ENCODE results near the gene CMPK2.
A peak's percentile ranks its signal among the peaks of the same experiment; 100 is the strongest.
"Not testable (repeated sequence)": the region's sequence is repeated elsewhere in the genome, so short reads cannot be mapped to it uniquely, and the experiment has no call there.

Gene CMPK2

DNA sequence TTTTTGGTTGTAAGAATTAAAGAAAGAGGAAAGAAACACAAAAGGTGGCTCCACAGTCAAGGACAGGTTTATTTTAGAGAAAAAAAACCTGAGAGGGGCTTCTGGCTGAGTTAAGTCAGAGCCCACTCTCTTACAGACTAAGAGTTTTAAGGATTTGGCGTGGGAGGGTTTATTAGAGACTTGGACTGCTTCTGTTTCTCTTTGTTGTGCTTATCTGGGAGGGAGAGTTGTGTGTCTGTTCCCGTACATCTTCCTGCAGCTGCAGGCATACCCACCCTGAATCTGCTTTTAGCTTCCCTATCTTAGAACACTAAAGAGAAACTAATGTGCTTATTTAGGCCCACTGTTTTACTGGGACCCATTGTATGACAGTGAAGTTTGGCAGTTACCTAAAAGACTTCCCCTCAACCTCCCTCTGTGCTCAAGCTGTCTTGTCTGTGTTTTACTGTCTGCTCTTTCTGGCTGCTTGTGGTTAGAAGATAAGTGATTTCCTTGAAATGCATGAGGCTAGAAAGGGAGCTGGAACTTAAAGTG lies 14.6 kb upstream of the CMPK2 start:
- DNase-seq, result peak; percentile 97

DNA sequence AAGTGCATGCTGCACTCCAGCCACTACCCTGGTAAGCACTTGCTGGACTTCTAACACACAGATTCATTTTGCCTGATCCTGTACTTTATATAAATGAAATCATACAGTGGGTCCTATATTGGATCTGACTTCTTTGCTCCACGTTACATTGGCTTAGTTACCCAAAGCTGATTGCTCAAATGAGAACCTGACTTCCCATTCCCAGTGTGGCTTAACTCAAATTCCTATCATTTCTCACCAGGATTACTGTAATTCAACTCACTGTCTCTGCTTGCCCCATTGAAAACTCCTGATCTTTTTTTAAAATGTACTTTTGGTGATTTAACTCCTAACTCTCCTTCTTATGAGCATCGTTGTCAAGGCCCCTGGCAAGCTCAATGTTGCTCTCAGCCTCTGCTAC lies 13.3 kb upstream of the CMPK2 start:
- DNase-seq, result no peak

DNA sequence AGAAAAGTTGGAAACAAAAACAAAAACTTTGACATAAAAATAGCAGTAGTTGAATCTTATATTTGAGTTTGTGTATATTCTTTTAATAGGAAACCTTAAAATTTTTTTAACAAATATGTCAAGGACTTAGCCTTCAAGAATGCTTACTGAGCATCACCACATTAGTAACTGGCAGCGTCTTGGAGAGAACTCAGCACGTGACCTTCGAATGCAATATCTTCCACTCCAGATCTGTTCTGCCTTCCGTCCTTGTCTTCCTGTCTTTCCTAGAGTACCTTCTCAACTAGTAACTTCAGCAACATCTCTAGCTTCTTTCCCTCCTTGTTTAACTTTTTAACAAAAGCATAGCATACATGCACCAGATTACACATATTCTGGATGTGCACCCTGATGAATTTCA lies 12.8 kb upstream of the CMPK2 start:
- peak; percentile 72 for DNase-seq

DNA sequence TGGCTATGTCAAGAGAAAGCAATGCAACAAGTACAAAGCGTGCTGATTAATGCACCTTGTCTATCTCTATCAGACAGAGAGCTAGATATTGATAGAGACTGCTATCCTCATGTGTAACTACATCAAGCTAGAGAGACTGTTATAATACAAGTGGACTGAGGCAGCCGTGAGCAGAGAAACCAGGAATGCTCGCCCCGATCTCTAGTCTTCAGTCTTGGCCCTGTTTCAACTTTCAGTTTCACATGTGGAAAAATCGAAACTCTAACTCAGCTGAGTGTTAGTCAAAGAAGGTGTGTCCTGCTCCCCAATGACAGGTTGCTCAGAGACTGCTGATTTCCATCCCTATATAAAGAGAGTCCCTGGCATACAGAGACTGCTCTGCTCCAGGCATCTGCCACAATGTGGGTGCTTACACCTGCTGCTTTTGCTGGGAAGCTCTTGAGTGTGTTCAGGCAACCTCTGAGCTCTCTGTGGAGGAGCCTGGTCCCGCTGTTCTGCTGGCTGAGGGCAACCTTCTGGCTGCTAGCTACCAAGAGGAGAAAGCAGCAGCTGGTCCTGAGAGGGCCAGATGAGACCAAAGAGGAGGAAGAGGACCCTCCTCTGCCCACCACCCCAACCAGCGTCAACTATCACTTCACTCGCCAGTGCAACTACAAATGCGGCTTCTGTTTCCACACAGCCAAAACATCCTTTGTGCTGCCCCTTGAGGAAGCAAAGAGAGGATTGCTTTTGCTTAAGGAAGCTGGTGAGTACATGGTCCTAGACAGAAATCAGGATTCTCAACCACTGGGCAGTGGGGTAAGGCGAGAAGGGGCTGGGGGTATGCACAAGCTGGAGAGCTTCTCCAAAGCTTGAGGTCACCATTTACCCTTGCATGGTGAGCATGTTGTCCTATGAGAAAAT lies 11.9 kb upstream of the CMPK2 start, which contains the start of gene RSAD2:
Gene RSAD2 (plus strand): TSS at position 376 of the 903 bp plus-strand sequence. CDS start 24 bp downstream, at position 400.
- DNase-seq, result peak; percentile 93

DNA sequence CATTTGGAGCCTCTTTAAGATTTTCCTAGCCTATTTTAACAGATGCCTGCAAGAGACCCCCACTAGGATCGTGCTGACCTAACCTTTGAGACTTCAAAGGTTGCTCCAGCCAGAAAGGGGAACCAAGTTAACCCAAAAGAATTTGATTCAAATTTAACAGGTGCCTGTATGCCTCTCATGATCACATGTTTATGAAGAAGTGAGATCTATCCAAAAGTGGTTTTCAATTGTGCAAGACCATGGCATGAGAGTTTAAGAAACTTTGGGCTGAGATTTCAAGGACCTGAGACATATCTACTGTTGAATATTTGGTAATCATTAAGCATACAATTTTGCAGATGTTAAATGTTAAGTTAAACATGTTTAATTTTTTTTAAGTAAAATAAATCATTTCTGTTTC lies 10.6 kb upstream of the CMPK2 start:
- DNase-seq, result no peak

DNA sequence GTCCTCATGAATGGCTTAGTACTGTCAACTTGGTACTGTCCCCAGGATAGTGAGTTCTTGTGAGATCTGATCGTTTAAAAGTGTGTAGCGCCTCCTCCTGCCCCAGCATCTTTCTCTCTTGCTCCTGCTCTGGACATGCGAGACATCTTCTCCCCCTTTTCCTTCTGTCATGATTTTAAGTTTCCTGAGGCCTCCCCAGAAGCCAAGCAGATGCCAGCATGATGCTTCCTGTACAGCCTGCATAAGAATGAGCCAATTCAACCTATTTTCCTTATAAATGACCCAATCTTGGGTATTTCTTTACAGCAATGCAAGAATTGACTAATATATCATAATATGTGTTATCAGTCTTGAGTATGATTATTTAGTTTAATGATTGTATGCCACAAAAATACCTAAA lies 8.3 kb upstream of the CMPK2 start:
- no peak for DNase-seq

DNA sequence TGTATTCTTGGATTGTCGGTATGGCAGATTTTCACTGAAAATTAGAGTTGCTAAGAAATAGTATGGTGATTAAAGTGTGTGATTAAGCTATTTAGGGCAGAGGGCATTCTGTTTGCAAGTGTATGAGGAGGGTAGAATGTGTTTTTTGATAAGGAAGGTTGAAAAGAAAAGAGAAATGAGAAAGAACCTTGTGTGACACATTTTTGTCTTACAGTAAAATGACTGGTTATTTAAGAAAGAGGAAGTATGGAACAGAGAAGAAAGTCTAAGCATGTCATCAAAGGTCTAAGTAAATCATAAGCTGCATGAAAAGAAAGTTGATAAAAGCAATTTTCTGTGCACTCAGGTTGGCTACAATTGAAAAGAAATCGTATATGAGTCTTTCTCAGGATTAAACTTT lies 6.7 kb upstream of the CMPK2 start:
- DNase-seq, result peak; percentile 71

DNA sequence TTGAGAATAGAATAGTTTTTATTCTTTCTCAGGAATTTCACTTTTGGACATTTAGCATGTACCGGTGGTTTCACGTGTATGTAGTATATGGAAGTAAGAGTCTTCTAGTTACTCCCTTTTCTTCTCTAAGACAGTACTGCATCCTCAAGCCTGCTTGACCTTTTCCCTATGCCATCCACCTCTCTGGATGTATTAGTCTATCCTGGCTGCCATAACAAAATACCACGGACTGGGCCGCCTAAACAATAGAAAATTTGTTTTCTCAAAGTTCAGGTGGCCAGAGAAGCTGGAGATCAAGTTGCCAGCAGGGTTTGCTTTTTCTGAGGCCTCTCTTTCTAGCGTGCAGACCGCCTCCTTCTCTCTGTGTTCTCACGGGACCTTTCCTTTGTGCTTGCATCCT lies 1.3 kb upstream of the CMPK2 start:
- no peak for DNase-seq

DNA sequence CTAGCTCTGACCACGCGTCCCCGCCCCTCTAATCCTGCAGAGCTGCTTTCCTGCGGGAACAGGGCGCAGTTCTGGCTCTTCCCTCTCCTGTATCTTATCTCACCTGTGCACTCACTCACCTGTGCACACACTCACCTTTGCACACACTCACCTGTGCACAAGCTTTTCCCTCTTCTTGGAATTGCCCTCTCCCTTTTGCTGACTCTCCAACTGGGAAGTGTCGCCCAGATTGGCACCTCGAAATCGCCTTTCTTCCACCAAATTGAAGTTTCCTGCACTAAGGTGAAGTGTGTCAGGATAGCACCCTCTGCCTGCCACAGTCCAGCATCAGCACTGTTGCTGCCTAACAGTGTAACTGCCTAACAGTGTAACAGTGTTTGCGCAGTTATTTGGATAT lies 566 bp upstream of the CMPK2 start:
- DNase-seq, result peak; percentile 87

DNA sequence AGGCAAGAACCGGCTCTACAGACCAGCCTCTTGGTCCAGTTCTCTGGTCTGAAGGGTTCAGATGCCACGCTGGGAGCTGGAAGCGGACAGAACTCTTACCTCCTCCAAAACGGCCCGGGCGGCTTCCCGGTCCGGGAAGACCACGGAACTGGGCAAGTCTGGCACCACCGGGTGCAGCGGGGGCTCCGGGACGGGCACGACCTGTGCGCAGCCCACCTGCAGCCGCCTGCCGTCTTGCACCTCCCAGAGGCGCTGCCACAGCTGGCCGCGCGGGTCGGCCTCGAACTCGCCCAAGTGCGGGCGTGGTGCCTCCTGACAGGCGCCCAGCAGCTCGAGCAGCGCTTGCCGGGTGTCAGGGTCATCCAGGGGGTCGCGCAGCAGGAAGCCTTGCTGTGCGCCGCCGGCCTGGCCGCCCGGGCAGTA lies 773 bp downstream of the CMPK2 start:
- peak; percentile 72 for DNase-seq

DNA sequence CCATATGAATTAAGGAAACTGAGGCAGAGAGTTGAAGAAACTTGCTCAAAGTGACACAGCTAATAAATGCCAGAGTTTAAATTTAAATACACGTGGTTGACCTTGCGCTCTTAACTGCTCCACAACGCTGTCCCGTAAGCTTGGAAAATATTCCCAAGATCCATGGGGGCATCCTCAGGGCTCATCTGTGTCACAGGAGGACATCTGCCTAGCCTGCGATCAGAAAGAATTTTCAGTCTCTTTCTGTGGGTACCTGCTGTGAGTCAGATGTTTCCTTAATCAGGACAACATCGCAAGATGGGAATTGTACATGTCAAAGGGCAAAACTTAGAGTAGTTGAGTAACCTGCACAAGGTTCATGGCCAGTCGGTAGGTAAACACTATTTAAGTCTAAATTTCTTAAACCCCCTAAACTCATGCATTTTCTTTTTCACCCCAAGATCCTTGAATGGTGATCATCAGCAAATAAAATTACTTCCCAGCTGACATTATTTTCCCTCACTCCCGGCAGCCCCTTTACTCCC lies 1.4 kb downstream of the CMPK2 start:
- DNase-seq, result no peak

DNA sequence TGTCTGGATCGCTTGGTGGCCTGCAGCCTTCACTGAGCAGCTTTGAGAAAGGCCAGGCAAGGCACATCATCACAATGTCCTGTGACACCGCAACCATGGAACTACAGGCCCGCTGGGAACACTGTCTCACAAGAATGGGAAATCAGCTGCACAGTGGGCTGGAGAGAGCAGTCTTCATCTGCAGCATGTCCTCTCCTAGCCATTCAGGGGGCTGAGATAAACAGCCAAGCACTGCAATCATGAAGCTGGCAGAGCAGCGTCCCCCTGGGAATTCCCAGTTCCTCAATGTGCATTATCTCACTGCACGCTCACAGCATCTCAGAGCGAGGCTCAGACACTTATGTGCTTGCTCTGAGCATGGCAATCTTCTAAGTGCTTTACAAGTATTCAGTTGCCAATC lies 1.9 kb downstream of the CMPK2 start:
- DNase-seq, result peak; percentile 67

DNA sequence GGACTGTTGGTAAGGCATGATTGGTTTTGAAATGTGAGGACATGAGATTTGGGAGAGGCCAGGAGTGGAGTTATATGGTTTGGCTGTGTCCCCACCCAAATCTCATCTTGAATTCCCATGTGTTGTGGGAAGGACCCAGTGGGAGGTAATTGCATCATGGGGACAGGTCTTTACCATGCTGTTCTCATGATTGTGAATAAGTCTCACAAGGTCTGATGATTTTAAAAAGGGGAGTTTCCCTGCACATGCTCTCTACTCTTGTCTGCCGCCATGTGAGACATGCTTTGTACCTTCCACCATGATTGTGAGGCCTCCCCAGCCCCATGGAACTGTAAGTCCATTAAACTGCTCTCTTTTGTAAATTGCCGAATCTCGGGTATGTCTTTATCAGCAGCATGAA lies 5.4 kb downstream of the CMPK2 start:
- DNase-seq, result no peak

DNA sequence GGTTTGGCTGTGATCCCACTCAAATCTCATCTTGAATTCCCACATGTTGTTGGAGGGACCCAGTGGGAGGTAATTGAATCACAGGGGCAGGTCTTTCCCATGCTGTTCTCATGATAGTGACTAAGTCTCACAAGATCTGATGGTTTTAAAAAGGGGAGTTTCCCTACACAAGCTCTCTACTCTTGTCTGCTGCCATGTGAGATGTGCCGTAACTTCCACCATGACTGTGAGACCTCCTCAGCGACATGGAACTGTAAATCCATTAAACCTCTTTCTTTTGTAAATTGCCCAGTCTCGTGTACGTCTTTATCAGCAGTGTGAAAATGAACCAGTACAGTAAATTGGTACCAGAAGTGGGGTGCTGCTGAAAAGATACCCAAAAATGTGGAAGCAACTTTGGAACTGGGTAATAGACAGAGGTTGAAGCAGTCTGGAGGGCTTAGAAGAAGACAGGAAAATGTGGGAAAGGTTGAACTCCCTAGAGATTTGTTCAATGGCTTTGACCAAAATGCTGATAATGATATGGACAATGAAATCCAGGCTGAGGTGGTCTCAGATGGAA lies 7.2 kb downstream of the CMPK2 start:
- DNase-seq, result not testable (repeated sequence)

DNA sequence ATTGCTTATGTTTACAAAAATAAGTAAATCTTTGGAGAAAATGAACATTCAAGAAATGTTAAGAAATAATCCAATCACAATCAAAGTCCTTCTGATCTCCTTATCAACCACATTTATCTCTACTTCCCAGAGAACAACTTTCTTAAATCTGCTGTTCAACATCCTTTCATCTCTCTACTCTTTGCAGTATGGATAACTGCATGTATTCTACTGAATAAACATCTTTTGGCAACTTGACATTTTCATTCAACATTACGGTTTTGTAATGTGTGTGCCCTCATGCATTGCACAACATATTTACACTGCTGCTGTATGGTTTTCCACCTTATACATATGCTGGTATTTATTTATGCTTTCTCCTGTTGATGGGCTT lies 9.2 kb downstream of the CMPK2 start:
- DNase-seq, result no peak

DNA sequence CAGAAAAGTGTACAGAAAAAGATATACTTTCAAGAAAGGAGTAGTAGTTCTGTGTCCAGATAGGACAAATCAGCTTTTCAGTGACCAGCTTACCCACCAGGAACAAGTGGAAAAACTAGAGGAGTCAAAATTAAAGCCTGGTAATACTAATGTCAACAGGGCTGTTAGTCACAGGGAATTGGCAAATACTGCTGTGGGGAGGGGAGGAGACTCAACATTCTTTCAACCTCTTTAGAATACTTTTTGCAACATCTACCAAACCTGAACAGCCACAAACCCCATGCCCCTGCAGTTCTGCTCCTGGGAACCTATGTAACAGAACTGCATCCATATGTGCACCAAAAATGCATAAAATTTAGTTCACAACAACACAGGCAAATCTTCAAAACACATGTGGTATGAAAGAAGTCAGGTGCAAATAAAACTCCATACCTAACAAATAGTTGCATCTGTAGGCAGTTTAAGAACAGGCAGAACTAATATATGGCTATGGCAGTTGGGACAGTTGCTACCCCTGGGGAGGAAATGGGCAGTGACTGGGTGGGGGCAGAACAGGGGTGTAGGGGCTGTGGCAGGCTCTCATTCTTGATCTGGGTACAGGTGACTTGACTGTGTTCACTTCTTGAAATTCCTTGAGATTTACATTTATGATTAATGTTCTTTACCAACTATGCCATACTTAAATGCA lies 9.7 kb downstream of the CMPK2 start:
- no peak for DNase-seq

DNA sequence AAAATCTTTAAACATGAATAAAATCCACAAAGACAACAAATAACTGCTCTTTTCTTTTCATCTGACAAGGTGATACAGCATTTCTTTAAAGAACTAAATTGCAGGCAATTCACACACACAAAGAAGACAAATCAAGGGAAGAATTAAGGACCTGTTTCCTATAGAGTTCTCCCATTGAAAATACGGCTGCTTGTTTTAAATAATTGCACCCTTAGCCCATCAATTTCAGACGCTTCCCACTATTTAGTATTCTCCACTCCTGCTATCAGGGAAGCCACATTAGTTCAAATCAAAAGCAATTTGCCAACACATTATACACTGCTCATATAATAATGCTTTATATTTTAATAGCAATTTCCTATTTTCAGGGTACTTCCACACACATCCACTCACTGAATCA lies 11.3 kb downstream of the CMPK2 start:
- no peak for DNase-seq

DNA sequence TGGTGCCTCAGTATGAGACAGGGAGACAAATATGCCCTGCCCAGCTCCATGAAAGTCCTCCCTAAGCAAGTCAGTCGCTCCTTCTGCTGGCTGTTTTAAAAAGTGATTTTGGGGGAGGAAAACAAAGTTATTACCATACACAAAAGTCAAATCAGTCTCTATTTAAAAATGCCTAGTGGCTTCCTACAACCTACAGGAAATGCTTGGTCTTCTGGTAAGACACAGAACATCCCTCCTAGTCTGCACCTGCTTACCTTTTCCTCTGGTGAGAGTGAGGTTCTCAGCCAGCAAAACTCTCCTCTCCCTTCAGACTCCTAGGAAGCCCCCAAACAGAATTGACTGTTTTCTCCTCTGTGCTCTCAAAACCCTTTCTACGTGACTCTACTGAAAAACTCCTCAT lies 13.5 kb downstream of the CMPK2 start:
- DNase-seq, result no peak

DNA sequence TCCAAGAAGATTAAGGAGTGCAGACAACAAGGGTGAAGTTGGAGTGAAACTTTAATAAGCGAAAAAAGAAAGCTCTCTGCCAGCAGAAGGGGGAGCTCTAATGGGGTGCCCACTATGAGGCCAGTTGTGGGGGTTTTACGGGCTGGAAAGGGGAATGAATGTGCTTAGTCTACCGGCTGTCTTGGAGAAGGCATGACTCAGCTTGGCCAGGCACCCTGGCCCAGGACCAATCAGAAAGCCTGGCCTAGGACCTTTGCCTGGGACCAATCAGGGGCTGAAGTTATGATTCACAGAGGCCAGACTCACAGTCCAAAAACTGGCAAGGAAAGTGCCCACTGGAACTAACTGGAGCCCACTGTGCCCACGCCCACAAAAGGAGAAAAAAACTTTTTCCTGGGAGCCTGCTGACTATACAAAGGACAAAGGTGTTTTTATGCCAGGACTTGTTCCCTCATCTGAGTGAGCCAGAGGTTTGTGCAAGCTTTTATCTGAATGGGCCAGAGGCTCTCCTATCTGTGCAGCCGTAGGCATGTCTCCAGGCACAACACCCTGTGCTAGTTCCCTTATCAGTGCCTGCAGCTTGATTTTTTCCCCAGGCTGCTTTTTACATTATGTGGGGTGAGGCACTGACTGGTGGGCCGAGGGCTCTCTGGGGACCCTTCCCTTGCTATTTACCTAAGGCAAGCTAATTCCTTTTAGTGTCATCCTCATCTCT lies 18.6 kb downstream of the CMPK2 start:
- DNase-seq, result peak; percentile 97

DNA sequence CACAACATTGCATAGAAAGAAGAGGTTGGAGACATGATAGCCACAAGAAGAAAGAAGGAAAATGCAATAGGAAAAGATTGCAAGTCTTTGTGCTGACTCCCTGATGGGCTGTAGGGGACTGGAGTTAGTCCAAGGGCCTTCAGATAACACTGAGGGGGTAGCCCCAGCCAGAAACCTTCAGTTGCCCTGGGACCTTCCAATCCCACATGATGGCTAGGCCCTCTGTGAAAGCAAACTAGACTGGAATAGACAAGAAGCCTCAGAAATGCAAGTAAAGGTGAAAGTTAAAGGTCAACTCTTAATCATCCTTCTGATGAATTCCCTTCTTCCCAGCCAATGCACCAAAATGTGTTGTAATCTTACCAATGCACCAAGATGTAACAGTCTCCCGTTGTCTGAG lies 19.2 kb downstream of the CMPK2 start:
- DNase-seq, result no peak

DNA sequence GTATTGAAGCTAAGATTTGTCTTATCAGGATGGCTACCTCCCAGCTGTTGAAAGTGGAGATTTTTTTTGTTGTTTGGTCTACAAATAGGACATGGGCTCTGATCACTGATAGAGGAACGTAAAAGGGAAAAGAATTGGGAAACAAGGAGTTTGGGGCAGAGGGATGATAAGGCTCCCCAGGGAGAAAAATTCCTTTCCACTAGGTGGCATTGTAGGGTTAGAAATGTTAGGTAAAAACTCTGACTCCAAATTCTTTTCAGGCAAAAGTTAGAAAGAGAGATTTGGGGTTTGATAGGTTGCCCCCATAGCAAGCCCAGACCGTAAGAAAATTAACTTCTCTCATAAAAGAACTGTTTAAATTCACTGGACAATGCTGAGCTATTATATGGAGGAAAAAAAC lies 19.8 kb downstream of the CMPK2 start:
- DNase-seq, result peak; percentile 66

DNA sequence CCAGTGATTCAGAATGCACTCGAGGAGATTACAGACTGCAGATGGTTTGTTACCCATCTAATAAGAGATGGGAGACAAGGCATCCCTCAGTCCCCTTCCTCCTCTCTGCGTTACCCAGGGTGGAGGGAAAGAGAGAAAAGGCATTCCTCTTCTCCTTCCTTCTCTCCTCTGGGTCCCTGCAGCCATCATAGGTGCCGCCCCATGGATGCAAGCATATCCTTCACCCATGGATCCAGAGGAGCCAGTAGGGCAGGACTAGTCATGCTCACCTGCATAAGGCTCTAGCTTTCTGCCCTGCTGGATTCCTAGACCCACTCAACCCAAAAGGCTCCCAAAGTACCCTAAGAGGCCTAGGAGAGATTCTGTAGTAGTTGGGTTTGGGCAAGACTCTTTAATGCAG lies 20.4 kb downstream of the CMPK2 start:
- peak; percentile 53 for DNase-seq
